Measurements from ENCODE around the gene TP53.
A peak's percentile ranks its signal among the peaks of the same experiment; 100 is the strongest.

The TP53 gene

GRCh38 chr17:7716901-7717755, 29.8 kb upstream of the TP53 start, which contains the start of gene DNAH2 (continued):
- TF ChIP-seq PATZ1 (tag by site-specific recombination; IDR thresholded peaks at IDR 0.05) (peak; percentile 92), ZNF677 (tag by site-specific recombination; IDR thresholded peaks at IDR 0.05) (no peak), ELK4 (IDR thresholded peaks at IDR 0.05; ENCODE audit: borderline replicate concordance, low read depth, low read length) (no peak), ZNF785 (tag by site-specific recombination; IDR thresholded peaks at IDR 0.05) (peak; percentile 88; the same call in 1 of the 2 replicates), ZNF398 (tag by site-specific recombination; IDR thresholded peaks at IDR 0.05) (peak; percentile 88)

DNA sequence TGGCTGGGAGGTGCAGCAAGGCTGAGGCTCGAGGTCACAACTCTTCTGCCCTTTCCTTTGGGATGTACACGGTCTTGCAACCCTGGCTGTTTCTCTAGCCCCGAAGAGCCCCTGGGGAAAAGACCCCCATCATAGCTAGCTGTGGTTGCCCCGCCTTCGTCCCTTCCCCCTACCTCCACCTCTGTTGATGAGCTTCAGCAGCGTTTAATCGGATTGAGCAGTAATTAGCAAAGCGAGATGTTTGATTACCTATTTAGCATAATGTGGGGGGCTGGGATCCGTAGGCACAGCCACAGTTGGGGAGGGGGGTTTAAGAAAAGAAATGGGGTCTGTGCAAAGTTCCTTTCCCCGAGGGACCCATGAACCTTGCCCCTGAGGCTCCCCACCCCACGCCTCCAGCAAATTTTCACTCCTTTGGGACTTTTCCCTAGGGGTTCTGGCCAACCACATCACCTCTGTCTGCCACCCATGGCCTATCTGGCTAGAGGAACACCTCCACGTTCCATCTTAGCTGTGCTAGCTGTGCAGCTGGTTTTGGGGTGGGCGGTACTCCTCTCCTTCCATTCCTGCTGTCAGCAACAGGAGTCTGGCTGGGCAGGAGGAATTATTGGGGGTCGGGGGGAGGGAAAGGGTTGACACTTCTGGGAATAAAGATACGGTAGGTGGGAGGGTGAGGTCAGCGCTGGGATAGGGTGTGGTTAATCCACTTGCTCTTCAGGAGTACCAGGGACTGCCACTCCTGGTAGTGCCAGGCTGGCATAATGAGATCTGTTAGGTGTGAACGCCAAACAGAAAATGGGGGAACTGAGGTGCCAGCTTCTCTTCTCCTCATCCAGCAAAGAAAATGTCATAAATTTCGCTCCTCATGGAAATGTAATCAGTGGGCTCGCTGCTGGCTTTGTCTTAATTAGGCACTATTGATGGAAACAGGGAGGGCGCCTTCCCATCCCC, 28.9 kb upstream of the TP53 start:
- H3K4me3 ChIP-seq (ENCODE audit: low read depth, low read length): peak overlapping the region; percentile 54
- H3K27ac ChIP-seq (ENCODE audit: extremely low read depth, low read depth, low read length): peak overlapping the region; percentile 38; the same call in 1 of the 2 replicates
- POLR2A ChIA-PET: interaction anchor here (0.6 to 3.2 kb wide), 8 partner anchors 9 to 136 kb away, joined by 3 to 51 read pairs (median 5); partner anchors contain the start of genes EFNB3, MPDU1, SAT2 and TP53
- H3K36me3 ChIP-seq (ENCODE audit: control insufficient read depth in 2 of 2, insufficient read depth in 1 of 2, low read length in 2 of 2): no peaks in the 10 kb centered on the region
- CTCF ChIA-PET: interaction anchor here (0.6 to 2.5 kb wide), 16 partner anchors 10 to 615 kb away, joined by 3 to 49 read pairs (median 4); partner anchors contain the start of genes EFNB3, NAA38, SAT2 and TP53
- H3K4me1 ChIP-seq (ENCODE audit: control insufficient read depth, insufficient read depth, low read length): peaks cover 9% of the 10 kb centered on the region
- no peaks in the 10 kb centered on the region for H3K9me3 ChIP-seq (ENCODE audit: control insufficient read depth, insufficient read depth, low read depth, low read length)
- TF ChIP-seq YY2 (tag by site-specific recombination; IDR thresholded peaks at IDR 0.05): no peak
- TF ChIP-seq, protein P1, sequence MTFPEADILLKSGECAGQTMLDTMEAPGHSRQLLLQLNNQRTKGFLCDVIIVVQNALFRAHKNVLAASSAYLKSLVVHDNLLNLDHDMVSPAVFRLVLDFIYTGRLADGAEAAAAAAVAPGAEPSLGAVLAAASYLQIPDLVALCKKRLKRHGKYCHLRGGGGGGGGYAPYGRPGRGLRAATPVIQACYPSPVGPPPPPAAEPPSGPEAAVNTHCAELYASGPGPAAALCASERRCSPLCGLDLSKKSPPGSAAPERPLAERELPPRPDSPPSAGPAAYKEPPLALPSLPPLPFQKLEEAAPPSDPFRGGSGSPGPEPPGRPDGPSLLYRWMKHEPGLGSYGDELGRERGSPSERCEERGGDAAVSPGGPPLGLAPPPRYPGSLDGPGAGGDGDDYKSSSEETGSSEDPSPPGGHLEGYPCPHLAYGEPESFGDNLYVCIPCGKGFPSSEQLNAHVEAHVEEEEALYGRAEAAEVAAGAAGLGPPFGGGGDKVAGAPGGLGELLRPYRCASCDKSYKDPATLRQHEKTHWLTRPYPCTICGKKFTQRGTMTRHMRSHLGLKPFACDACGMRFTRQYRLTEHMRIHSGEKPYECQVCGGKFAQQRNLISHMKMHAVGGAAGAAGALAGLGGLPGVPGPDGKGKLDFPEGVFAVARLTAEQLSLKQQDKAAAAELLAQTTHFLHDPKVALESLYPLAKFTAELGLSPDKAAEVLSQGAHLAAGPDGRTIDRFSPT (tag by site-specific recombination; IDR thresholded peaks at IDR 0.05): peak; percentile 90
- peak; percentile 67; the same call in 1 of the 2 replicates for TF ChIP-seq SCRT2 (tag by site-specific recombination; IDR thresholded peaks at IDR 0.05)
- no peak for TF ChIP-seq ZNF488 (tag by site-specific recombination; IDR thresholded peaks at IDR 0.05)
- TF ChIP-seq EGR2 (tag by site-specific recombination; IDR thresholded peaks at IDR 0.05; ENCODE audit: low read depth): peak; percentile 63
- TF ChIP-seq ZNF394 (tag by site-specific recombination; IDR thresholded peaks at IDR 0.05; ENCODE audit: borderline replicate concordance): 0 out of 2 replicates have a peak, but pooled peaks have one; percentile 5
- peak; percentile 79 for TF ChIP-seq ZNF449 (tag by site-specific recombination; IDR thresholded peaks at IDR 0.05)
- peak; percentile 59 for TF ChIP-seq ZFHX2 (tag by site-specific recombination; conservative IDR thresholded peaks at IDR 0.05)
- peak; percentile 44; the same call in 1 of the 2 replicates for TF ChIP-seq KLF1 (tag by site-specific recombination; IDR thresholded peaks at IDR 0.05)
- TF ChIP-seq ZNF423 (tag by site-specific recombination; IDR thresholded peaks at IDR 0.05): no peak
